Liver (tissue), 9 donors: Measurements from ENCODE around the gene ATP5F1D. TPM values are rescaled to one million over a fixed set of nuclear protein-coding genes. Genes with fewer than 3 reads are reported as not detected.

ENCODE experiments used
- DNase-seq: peaks from one replicate; pipeline ENCODE4 v3.0.0-alpha.2; 2017; ENCODE audit warnings: low spot score
- H3K27ac ChIP-seq, 2 donors: one replicate each; pipeline ENCODE4 v1.7.0; 2013; ENCODE audit warnings: inconsistent platforms in 2 of 2, low read length in 2 of 2, control low read depth in 1 of 2, low read depth in 1 of 2, mild to moderate bottlenecking in 1 of 2
- H3K27me3 ChIP-seq, 4 donors: one replicate each; pipeline versions ENCODE4 v1.6.1 to v1.7.0; 2013; ENCODE audit warnings: low read length in 3 of 4, inconsistent platforms in 1 of 4, mild to moderate bottlenecking in 1 of 4, moderate library complexity in 1 of 4; ENCODE audit not compliant: control insufficient read depth in 4 of 4, insufficient read depth in 4 of 4
- H3K36me3 ChIP-seq, 4 donors: one replicate each; pipeline versions ENCODE4 v1.6.1 to v1.7.0; 2013; ENCODE audit warnings: low read length in 3 of 4, mild to moderate bottlenecking in 3 of 4, low read depth in 1 of 4, moderate library complexity in 1 of 4; ENCODE audit not compliant: control insufficient read depth in 4 of 4, insufficient read depth in 3 of 4
- H3K4me1 ChIP-seq, 4 donors: one replicate each; pipeline versions ENCODE4 v1.6.1 to v1.7.0; 2013; ENCODE audit warnings: low read length in 3 of 4, mild to moderate bottlenecking in 3 of 4, moderate library complexity in 1 of 4; ENCODE audit not compliant: control insufficient read depth in 4 of 4, insufficient read depth in 4 of 4
- H3K4me3 ChIP-seq, 3 donors: one replicate each; pipeline versions ENCODE4 v1.6.1 to v1.7.0; 2013; ENCODE audit warnings: low read length in 3 of 3, control low read depth in 1 of 3, low read depth in 1 of 3, mild to moderate bottlenecking in 1 of 3
- H3K9ac ChIP-seq, 2 donors: one replicate each; pipeline ENCODE4 v1.7.0; 2013; ENCODE audit warnings: low read length in 2 of 2, mild to moderate bottlenecking in 2 of 2, moderate library complexity in 2 of 2, control low read depth in 1 of 2, low read depth in 1 of 2
- H3K9me3 ChIP-seq, 4 donors: one replicate each; pipeline versions ENCODE4 v1.6.1 to v1.7.0; 2013; ENCODE audit warnings: low read length in 3 of 4; ENCODE audit not compliant: control insufficient read depth in 4 of 4
- EGR1 ChIP-seq, 2 donors: IDR thresholded peaks; 2 replicates each; pipeline ENCODE4 v1.6.1; 2016 to 2018; ENCODE audit warnings: antibody characterized with exemption in 2 of 2, low read depth in 2 of 2
- FOXA1 ChIP-seq: IDR thresholded peaks from 2 replicates; pipeline ENCODE4 v1.6.1; 2016; ENCODE audit warnings: antibody characterized with exemption
- FOXA2 ChIP-seq: IDR thresholded peaks from 2 replicates; pipeline ENCODE4 v1.6.1; 2016; ENCODE audit warnings: antibody characterized with exemption
- GABPA ChIP-seq, 2 donors: IDR thresholded peaks in 1 of 2; conservative IDR thresholded peaks in 1 of 2; 2 replicates each; pipeline ENCODE4 v1.6.1; 2016; ENCODE audit warnings: antibody characterized with exemption in 2 of 2, mild to moderate bottlenecking in 1 of 2, moderate library complexity in 1 of 2
- HNF4A ChIP-seq, 2 donors: conservative IDR thresholded peaks; 2 replicates each; pipeline ENCODE4 v1.6.1; 2016; ENCODE audit warnings: antibody characterized with exemption in 2 of 2, mild to moderate bottlenecking in 2 of 2
- HNF4G ChIP-seq: IDR thresholded peaks from 2 replicates; pipeline ENCODE4 v1.6.1; 2016; ENCODE audit warnings: antibody characterized with exemption
- JUND ChIP-seq, 2 donors: IDR thresholded peaks; 2 replicates each; pipeline ENCODE4 v1.6.1; 2016; ENCODE audit warnings: antibody characterized with exemption in 2 of 2
- MAX ChIP-seq: IDR thresholded peaks from 2 replicates; pipeline ENCODE4 v1.6.1; 2016; ENCODE audit warnings: antibody characterized with exemption
- NR2F2 ChIP-seq: IDR thresholded peaks from 2 replicates; pipeline ENCODE4 v1.6.1; 2016; ENCODE audit warnings: antibody characterized with exemption
- RAD21 ChIP-seq, 2 donors: IDR thresholded peaks; 2 replicates each; pipeline ENCODE4 v1.6.1; 2016; ENCODE audit warnings: antibody characterized with exemption in 2 of 2, mild to moderate bottlenecking in 2 of 2
- REST ChIP-seq: IDR thresholded peaks from 2 replicates; pipeline ENCODE4 v1.6.1; 2016; ENCODE audit warnings: antibody characterized with exemption, mild to moderate bottlenecking
- RXRA ChIP-seq, 2 donors: IDR thresholded peaks; 2 replicates each; pipeline ENCODE4 v1.6.1; 2017 to 2018; ENCODE audit warnings: antibody characterized with exemption in 2 of 2, mild to moderate bottlenecking in 1 of 2
- SP1 ChIP-seq: IDR thresholded peaks from 2 replicates; pipeline ENCODE4 v1.6.1; 2018; ENCODE audit warnings: antibody characterized with exemption, mild to moderate bottlenecking
- TAF1 ChIP-seq: conservative IDR thresholded peaks from 2 replicates; pipeline ENCODE4 v1.6.1; 2016; ENCODE audit warnings: antibody characterized with exemption, mild to moderate bottlenecking
- YY1 ChIP-seq: IDR thresholded peaks from 2 replicates; pipeline ENCODE4 v1.6.1; 2016; ENCODE audit warnings: antibody characterized with exemption, mild to moderate bottlenecking
- WGBS: extraction: QIAGEN DNeasy Blood & Tissue Kit; methylation state at CpG from one replicate; pipeline ENCODE4 v1.1.7; 2013; 5-methylcytosine and 5-hydroxymethylcytosine counted together
- polyA plus RNA-seq, 2 donors: library from polyadenylated mRNA; stranded (reverse) in 1 of 2; unstranded in 1 of 2; fragments of 200-250 nt in 1 of 2; fragments of >200 nt in 1 of 2; fragmentation: Nextera tagmentation in 1 of 2; extraction: Ambion mirVana in 1 of 2; gene quantifications; one replicate each; pipeline versions ENCODE4 v1.2.1 to v1.2.3, GENCODE V29; 2013 to 2015
- total RNA-seq, 2 donors: library from RNA; depleted of rRNA; stranded (reverse); fragments of >200 nt; gene quantifications; one replicate each; pipeline ENCODE4 v1.2.3, GENCODE V29; 2014
- TF ChIP-seq, protein P1 (sequence below): IDR thresholded peaks from 2 replicates; pipeline ENCODE4 v1.6.1; 2016; ENCODE audit warnings: antibody characterized with exemption
- TF ChIP-seq, protein P2 (sequence below): IDR thresholded peaks from 2 replicates; pipeline ENCODE4 v1.6.1; 2016; ENCODE audit warnings: antibody characterized with exemption
- TF ChIP-seq, protein P3 (sequence below): fragments of 150-350 bp; IDR thresholded peaks from 2 replicates; pipeline ENCODE4 v1.5.1; 2017; ENCODE audit warnings: improper control_type of control experiment, low read depth, low read length; ENCODE audit not compliant: missing input control
- donor health status: healthy.
- donor health status: healthy.
- donor health status: healthy.
- donor health status: healthy.
- donor health status: healthy.

Gene ATP5F1D
- total and polyA plus RNA-seq, 4 donors: 20.2 to 315 (median 145) TPM

- 85% methylated on average over 25 of the region's 25 CpGs for WGBS
- Histone ChIP-seq H3K9me3 (no peaks in the 10 kb centered on the region), H3K4me1 (peaks cover 13 to 46% (median 37%) of the 10 kb centered on the region in 4 donors), H3K9ac (no peak overlapping the region), H3K27ac (no peak overlapping the region), H3K27me3 (no peaks in the 10 kb centered on the region), H3K36me3 (peaks cover 3 to 11% (median 8%) of the 10 kb centered on the region in 4 donors), H3K4me3 (no peak overlapping the region)
- TF ChIP-seq, protein P1, sequence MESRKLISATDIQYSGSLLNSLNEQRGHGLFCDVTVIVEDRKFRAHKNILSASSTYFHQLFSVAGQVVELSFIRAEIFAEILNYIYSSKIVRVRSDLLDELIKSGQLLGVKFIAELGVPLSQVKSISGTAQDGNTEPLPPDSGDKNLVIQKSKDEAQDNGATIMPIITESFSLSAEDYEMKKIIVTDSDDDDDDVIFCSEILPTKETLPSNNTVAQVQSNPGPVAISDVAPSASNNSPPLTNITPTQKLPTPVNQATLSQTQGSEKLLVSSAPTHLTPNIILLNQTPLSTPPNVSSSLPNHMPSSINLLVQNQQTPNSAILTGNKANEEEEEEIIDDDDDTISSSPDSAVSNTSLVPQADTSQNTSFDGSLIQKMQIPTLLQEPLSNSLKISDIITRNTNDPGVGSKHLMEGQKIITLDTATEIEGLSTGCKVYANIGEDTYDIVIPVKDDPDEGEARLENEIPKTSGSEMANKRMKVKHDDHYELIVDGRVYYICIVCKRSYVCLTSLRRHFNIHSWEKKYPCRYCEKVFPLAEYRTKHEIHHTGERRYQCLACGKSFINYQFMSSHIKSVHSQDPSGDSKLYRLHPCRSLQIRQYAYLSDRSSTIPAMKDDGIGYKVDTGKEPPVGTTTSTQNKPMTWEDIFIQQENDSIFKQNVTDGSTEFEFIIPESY: no peak
- no peak for TF ChIP-seq FOXA2
- TF ChIP-seq EGR1 (IDR thresholded peaks at IDR 0.05; ENCODE audit: low read depth in 2 of 2): no peak
- TF ChIP-seq TAF1: no peak
- no peak for TF ChIP-seq RAD21 (IDR thresholded peaks at IDR 0.05)
- TF ChIP-seq YY1: no peak
- TF ChIP-seq, protein P2, sequence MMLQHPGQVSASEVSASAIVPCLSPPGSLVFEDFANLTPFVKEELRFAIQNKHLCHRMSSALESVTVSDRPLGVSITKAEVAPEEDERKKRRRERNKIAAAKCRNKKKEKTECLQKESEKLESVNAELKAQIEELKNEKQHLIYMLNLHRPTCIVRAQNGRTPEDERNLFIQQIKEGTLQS: no peak
- no peak for TF ChIP-seq RXRA (IDR thresholded peaks at IDR 0.05)
- TF ChIP-seq MAX: no peak
- no peak for TF ChIP-seq NR2F2
- TF ChIP-seq REST: no peak
- no peak for TF ChIP-seq HNF4G
- TF ChIP-seq, protein P3, sequence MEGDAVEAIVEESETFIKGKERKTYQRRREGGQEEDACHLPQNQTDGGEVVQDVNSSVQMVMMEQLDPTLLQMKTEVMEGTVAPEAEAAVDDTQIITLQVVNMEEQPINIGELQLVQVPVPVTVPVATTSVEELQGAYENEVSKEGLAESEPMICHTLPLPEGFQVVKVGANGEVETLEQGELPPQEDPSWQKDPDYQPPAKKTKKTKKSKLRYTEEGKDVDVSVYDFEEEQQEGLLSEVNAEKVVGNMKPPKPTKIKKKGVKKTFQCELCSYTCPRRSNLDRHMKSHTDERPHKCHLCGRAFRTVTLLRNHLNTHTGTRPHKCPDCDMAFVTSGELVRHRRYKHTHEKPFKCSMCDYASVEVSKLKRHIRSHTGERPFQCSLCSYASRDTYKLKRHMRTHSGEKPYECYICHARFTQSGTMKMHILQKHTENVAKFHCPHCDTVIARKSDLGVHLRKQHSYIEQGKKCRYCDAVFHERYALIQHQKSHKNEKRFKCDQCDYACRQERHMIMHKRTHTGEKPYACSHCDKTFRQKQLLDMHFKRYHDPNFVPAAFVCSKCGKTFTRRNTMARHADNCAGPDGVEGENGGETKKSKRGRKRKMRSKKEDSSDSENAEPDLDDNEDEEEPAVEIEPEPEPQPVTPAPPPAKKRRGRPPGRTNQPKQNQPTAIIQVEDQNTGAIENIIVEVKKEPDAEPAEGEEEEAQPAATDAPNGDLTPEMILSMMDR: no peak
- no peak for TF ChIP-seq FOXA1
- TF ChIP-seq JUND (IDR thresholded peaks at IDR 0.05): no peak
- TF ChIP-seq GABPA (IDR thresholded peaks at IDR 0.05 in 1 of 2, conservative IDR thresholded peaks at IDR 0.05 in 1 of 2): no peak
- no peak for TF ChIP-seq HNF4A (conservative IDR thresholded peaks at IDR 0.05)
- no peak for TF ChIP-seq SP1
- DNase-seq: no peak
Measured at GRCh38 chr19:1278713-1279660, 37.4 kb downstream of the ATP5F1D start.
